Measurements from ENCODE around the gene LIPM.
A peak's percentile ranks its signal among the peaks of the same experiment; 100 is the strongest.

LIPM gene

GRCh38 chr10:88809621-88810020 is 7.1 kb downstream of the LIPM start:
- no peak overlapping the region for H3K4me3 ChIP-seq (ENCODE audit: low read depth, low read length)
- TF ChIP-seq, protein P1, sequence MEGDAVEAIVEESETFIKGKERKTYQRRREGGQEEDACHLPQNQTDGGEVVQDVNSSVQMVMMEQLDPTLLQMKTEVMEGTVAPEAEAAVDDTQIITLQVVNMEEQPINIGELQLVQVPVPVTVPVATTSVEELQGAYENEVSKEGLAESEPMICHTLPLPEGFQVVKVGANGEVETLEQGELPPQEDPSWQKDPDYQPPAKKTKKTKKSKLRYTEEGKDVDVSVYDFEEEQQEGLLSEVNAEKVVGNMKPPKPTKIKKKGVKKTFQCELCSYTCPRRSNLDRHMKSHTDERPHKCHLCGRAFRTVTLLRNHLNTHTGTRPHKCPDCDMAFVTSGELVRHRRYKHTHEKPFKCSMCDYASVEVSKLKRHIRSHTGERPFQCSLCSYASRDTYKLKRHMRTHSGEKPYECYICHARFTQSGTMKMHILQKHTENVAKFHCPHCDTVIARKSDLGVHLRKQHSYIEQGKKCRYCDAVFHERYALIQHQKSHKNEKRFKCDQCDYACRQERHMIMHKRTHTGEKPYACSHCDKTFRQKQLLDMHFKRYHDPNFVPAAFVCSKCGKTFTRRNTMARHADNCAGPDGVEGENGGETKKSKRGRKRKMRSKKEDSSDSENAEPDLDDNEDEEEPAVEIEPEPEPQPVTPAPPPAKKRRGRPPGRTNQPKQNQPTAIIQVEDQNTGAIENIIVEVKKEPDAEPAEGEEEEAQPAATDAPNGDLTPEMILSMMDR (IDR thresholded peaks at IDR 0.05; ENCODE audit: control insufficient read depth, extremely low read depth, insufficient read depth): no peak
- no peak for DNase-seq (ENCODE audit: low read depth)

- H3K4me3 ChIP-seq (ENCODE audit: low read depth, low read length): no peak overlapping the region
- TF ChIP-seq, protein P1 (IDR thresholded peaks at IDR 0.05; ENCODE audit: control insufficient read depth, extremely low read depth, insufficient read depth): peak; percentile 55
- peak; percentile 27 for DNase-seq (ENCODE audit: low read depth)
Observed at GRCh38 chr10:88810196-88810961, 7.8 kb downstream of the LIPM start.

- no peak overlapping the region for H3K4me3 ChIP-seq (ENCODE audit: low read depth, low read length)
- no peak for DNase-seq (ENCODE audit: low read depth)
- TF ChIP-seq, protein P1 (IDR thresholded peaks at IDR 0.05; ENCODE audit: control insufficient read depth, extremely low read depth, insufficient read depth): no peak
Observed at GRCh38 chr10:88813200-88813599, 10.7 kb downstream of the LIPM start.

GRCh38 chr10:88819290-88819689 is 16.8 kb downstream of the LIPM start:
- no peak for DNase-seq (ENCODE audit: low read depth)
- no peak overlapping the region for H3K4me3 ChIP-seq (ENCODE audit: low read depth, low read length)
- TF ChIP-seq, protein P1 (IDR thresholded peaks at IDR 0.05; ENCODE audit: control insufficient read depth, extremely low read depth, insufficient read depth): no peak

- peak; percentile 52 for DNase-seq (ENCODE audit: low read depth)
- TF ChIP-seq, protein P1 (IDR thresholded peaks at IDR 0.05; ENCODE audit: control insufficient read depth, extremely low read depth, insufficient read depth): no peak
- no peak overlapping the region for H3K4me3 ChIP-seq (ENCODE audit: low read depth, low read length)
Observed at GRCh38 chr10:88820748-88821401, 18.3 kb downstream of the LIPM start.

- no peak overlapping the region for H3K4me3 ChIP-seq (ENCODE audit: low read depth, low read length)
- TF ChIP-seq, protein P1 (IDR thresholded peaks at IDR 0.05; ENCODE audit: control insufficient read depth, extremely low read depth, insufficient read depth): no peak
- no peak for DNase-seq (ENCODE audit: low read depth)
Observed at GRCh38 chr10:88826388-88826787, 23.9 kb downstream of the LIPM start.

Measured in LNCaP clone FGC (cell line).